ENCODE results near the gene SMAD7. TPM values are rescaled to one million over a fixed set of nuclear protein-coding genes. Genes with fewer than 3 reads are reported as not detected.

SMAD7 gene
- total RNA-seq, 1 experiment from 2014 or later = 5.8 TPM

- H3K4me3 ChIP-seq = no peak overlapping the region
- no TSS peak for BruUV-seq (replicated peaks)
- TF ChIP-seq CTCF (conservative IDR thresholded peaks at IDR 0.05) (no peak), EZH2 (IDR thresholded peaks at IDR 0.05; ENCODE audit: low read depth) (no peak)
- CTCF ChIA-PET = no interaction called here
- no peak overlapping the region for H3K4me2 ChIP-seq
- POLR2A ChIA-PET (ENCODE audit: unreplicated experiment) = no interaction called here
- no peaks in the 10 kb centered on the region for H3K27me3 ChIP-seq (ENCODE audit: insufficient read depth, low read depth)
- H3K4me1 ChIP-seq (replicated peaks; ENCODE audit: insufficient read depth) = no peaks in the 10 kb centered on the region
- no peaks in the 10 kb centered on the region for H3K9me2 ChIP-seq (ENCODE audit: insufficient read depth)
- DNase-seq = no peak
- no peaks in the 10 kb centered on the region for H3K36me3 ChIP-seq (ENCODE audit: low read depth)
- H3K9me3 ChIP-seq (ENCODE audit: insufficient read depth, low read depth) = no peaks in the 10 kb centered on the region
- H3K27ac ChIP-seq = no peak overlapping the region
- no peak overlapping the region for H2AFZ ChIP-seq
- H3K79me2 ChIP-seq (ENCODE audit: low read depth) = no peaks in the 10 kb centered on the region
- H4K20me1 ChIP-seq (ENCODE audit: insufficient read depth) = no peaks in the 10 kb centered on the region
- H3F3A ChIP-seq (ENCODE audit: insufficient read depth, low read depth) = no peaks in the 10 kb centered on the region
- intact Hi-C loops (cut with micrococcal nuclease; ENCODE audit: unreplicated experiment) = no loop called here
Measured at GRCh38 chr18:48889115-48889941, 61.4 kb downstream of the SMAD7 start.

- no peak overlapping the region for H2AFZ ChIP-seq
- TF ChIP-seq CTCF (conservative IDR thresholded peaks at IDR 0.05) (no peak), EZH2 (IDR thresholded peaks at IDR 0.05; ENCODE audit: low read depth) (no peak)
- ChIA-PET POLR2A (ENCODE audit: unreplicated experiment) (no interaction called here), CTCF (no interaction called here)
- H3K27me3 ChIP-seq (ENCODE audit: insufficient read depth, low read depth) = no peaks in the 10 kb centered on the region
- intact Hi-C loops (cut with micrococcal nuclease; ENCODE audit: unreplicated experiment) = no loop called here
- H3K4me2 ChIP-seq = no peak overlapping the region
- no peak overlapping the region for H3K27ac ChIP-seq
- no peaks in the 10 kb centered on the region for H3K36me3 ChIP-seq (ENCODE audit: low read depth)
- H3K4me3 ChIP-seq = no peak overlapping the region
- no peaks in the 10 kb centered on the region for H3K4me1 ChIP-seq (replicated peaks; ENCODE audit: insufficient read depth)
- H3F3A ChIP-seq (ENCODE audit: insufficient read depth, low read depth) = 0 out of 2 replicates have a peak, but pooled peaks cover 4% of the 10 kb centered on the region
- H3K9me2 ChIP-seq (ENCODE audit: insufficient read depth) = no peaks in the 10 kb centered on the region
- no peak for DNase-seq
- H3K79me2 ChIP-seq (ENCODE audit: low read depth) = no peaks in the 10 kb centered on the region
- BruUV-seq (replicated peaks) = no TSS peak
- no peaks in the 10 kb centered on the region for H3K9me3 ChIP-seq (ENCODE audit: insufficient read depth, low read depth)
- H4K20me1 ChIP-seq (ENCODE audit: insufficient read depth) = no peaks in the 10 kb centered on the region
Measured at GRCh38 chr18:48888773-48889080, 62.0 kb downstream of the SMAD7 start.

GRCh38 chr18:48887905-48888772 is 62.6 kb downstream of the SMAD7 start:
- H3K9me3 ChIP-seq (ENCODE audit: insufficient read depth, low read depth) = no peaks in the 10 kb centered on the region
- no peaks in the 10 kb centered on the region for H3K9me2 ChIP-seq (ENCODE audit: insufficient read depth)
- no TSS peak for BruUV-seq (replicated peaks)
- intact Hi-C loops (cut with micrococcal nuclease; ENCODE audit: unreplicated experiment) = no loop called here
- ChIA-PET CTCF (no interaction called here), POLR2A (ENCODE audit: unreplicated experiment) (no interaction called here)
- no peak overlapping the region for H3K4me2 ChIP-seq
- TF ChIP-seq EZH2 (IDR thresholded peaks at IDR 0.05; ENCODE audit: low read depth) (no peak), CTCF (conservative IDR thresholded peaks at IDR 0.05) (no peak)
- no peaks in the 10 kb centered on the region for H3K4me1 ChIP-seq (replicated peaks; ENCODE audit: insufficient read depth)
- no peaks in the 10 kb centered on the region for H3K79me2 ChIP-seq (ENCODE audit: low read depth)
- no peak overlapping the region for H2AFZ ChIP-seq
- DNase-seq = no peak
- no peaks in the 10 kb centered on the region for H3K36me3 ChIP-seq (ENCODE audit: low read depth)
- H4K20me1 ChIP-seq (ENCODE audit: insufficient read depth) = no peaks in the 10 kb centered on the region
- H3F3A ChIP-seq (ENCODE audit: insufficient read depth, low read depth) = 0 out of 2 replicates have a peak, but pooled peaks cover 4% of the 10 kb centered on the region
- no peaks in the 10 kb centered on the region for H3K27me3 ChIP-seq (ENCODE audit: insufficient read depth, low read depth)
- no peak overlapping the region for H3K27ac ChIP-seq
- no peak overlapping the region for H3K4me3 ChIP-seq
